GM12878 (cell line): ENCODE data around the gene ZFP1.

Source experiments
- CHD1 ChIP-seq: IDR thresholded peaks from 2 replicates; pipeline ENCODE4 v1.6.1; 2012; ENCODE audit warnings: low read depth, low read length, improper control_type of control experiment
- CTCF ChIP-seq, 3 experiments: IDR thresholded peaks in 2 of 3; conservative IDR thresholded peaks in 1 of 3; 2 replicates each; pipeline ENCODE4 v1.5.1; 2011; ENCODE audit warnings: low read depth in 3 of 3, low read length in 3 of 3, mild to moderate bottlenecking in 3 of 3, control low read depth in 2 of 3, moderate library complexity in 2 of 3, inconsistent platforms in 1 of 3, mixed read lengths in 1 of 3; ENCODE audit not compliant: control insufficient read depth in 2 of 3, insufficient read depth in 1 of 3; ENCODE audit errors: extremely low read depth in 1 of 3
- EZH2 ChIP-seq: IDR thresholded peaks from 2 replicates; pipeline ENCODE4 v1.6.1; 2012; ENCODE audit warnings: low read depth, mild to moderate bottlenecking, control low read depth, inconsistent platforms, low read length, borderline replicate concordance; ENCODE audit not compliant: control insufficient read depth
- NR2C2 ChIP-seq: IDR thresholded peaks from 2 replicates; pipeline ENCODE4 v1.6.1; 2011; ENCODE audit warnings: borderline replicate concordance, low read depth; ENCODE audit not compliant: control insufficient read depth, insufficient read length
- POLR2A ChIP-seq: IDR thresholded peaks from 2 replicates; pipeline ENCODE4 v1.6.1; 2011; ENCODE audit warnings: low read depth, mild to moderate bottlenecking, low read length
- POLR2AphosphoS5 ChIP-seq: IDR thresholded peaks from 2 replicates; pipeline ENCODE4 v1.6.1; 2011; ENCODE audit warnings: mild to moderate bottlenecking, low read length, inconsistent platforms
- USF2 ChIP-seq: IDR thresholded peaks from 2 replicates; pipeline ENCODE4 v1.6.1; 2011; ENCODE audit warnings: low read depth, low read length, improper control_type of control experiment, borderline replicate concordance
- YBX1 ChIP-seq: fragments of 450-650 bp; IDR thresholded peaks from 2 replicates; pipeline ENCODE4 v1.6.1; 2016; ENCODE audit warnings: antibody characterized with exemption
- ZBED1 ChIP-seq: IDR thresholded peaks from 2 replicates; pipeline ENCODE4 v1.6.1; 2016; ENCODE audit warnings: borderline replicate concordance
- ZNF274 ChIP-seq: IDR thresholded peaks from one replicate; pipeline ENCODE4 v1.8.0; 2011; ENCODE audit not compliant: insufficient read length, insufficient read depth

DNA sequence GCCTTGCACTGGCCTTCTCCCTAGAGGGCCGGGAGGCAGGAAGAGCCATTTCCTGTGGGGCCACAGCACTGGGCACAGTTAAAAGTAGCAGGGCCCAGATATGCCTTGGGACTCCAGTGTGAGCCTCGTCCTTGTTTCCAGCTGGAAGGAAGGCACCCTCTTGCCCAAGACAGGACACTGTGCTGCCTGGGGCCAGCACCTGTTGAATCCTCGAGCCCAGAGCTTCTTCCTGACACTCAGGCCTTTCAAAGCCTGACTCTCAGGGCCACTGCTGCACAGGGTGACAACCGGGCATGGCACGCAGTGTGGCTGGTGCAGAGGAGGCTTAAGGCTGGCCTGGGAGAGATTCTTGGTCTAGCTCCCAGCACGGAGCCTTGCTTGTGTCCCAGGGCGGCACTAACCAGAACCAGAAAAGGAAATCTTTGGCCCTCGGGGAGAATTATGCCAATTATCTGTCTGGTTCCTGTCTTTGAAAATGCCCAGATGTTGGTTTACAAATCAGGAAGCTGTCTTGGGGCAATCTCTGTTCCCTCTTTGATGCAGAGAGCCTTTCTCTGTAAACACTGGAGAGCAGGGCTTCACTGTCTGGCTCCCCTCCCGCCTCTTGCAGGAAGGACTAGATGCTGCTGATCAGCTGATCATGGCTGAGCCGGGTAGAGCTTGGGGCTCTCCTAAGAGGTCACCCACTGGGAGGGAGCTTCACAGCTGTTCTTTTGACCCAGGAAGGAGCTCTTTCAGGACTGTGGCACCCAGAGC is 42.8 kb upstream of the ZFP1 start:
- TF ChIP-seq POLR2A (no peak), ZBED1 (no peak), YBX1 (no peak), EZH2 (no peak), CTCF (IDR thresholded peaks at IDR 0.05 in 2 of 3, conservative IDR thresholded peaks at IDR 0.05 in 1 of 3; ENCODE audit: control insufficient read depth in 2 of 3, extremely low read depth in 1 of 3, insufficient read depth in 1 of 3, low read depth in 3 of 3, low read length in 3 of 3) (no peak), NR2C2 (no peak), USF2 (no peak), CHD1 (no peak), ZNF274 (no peak), POLR2AphosphoS5 (no peak)
